SU-DHL-6 (cell line): ENCODE results near the gene ANKH.

Source experiments
- CTCF ChIP-seq: fragments of 200-600 bp; sonication (generic); IDR thresholded peaks from one replicate; pipeline ENCODE4 v1.5.1; 2017; ENCODE audit warnings: antibody characterized with exemption, mild to moderate bottlenecking, low read length, moderate library complexity; ENCODE audit not compliant: insufficient read depth, poor library complexity, severe bottlenecking
- EZH2phosphoT487 ChIP-seq: fragments of 200-600 bp; sonication (generic), shearing (Covaris generic); conservative IDR thresholded peaks from 2 replicates; pipeline ENCODE4 v1.6.1; 2018; ENCODE audit warnings: mild to moderate bottlenecking, antibody characterized with exemption, low read length, moderate library complexity, mixed read lengths

DNA sequence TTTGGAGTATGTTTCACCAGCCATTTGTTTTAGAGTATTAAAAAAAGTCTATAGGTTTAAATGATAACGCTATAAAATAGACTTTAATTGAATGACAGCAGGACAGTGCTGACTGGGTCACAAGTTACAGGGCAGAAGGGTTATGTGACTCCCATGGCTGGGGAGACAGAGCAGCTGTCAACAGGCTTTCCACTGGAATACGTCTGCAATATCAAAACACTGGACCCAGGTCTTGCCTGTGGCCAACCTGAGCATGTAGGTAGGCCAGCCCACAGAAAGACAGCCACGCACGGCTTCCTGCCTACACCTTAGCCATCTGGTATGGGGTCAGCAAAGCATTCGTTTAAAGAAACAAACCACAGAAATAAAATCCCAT, 126.4 kb downstream of the ANKH start:
- TF ChIP-seq CTCF (no peak), EZH2phosphoT487 (no peak)
